Measurements from ENCODE around the gene PYDC1. TPM values are rescaled to one million over a fixed set of nuclear protein-coding genes. Genes with fewer than 3 reads are reported as not detected.

The PYDC1 gene
- total RNA-seq, 1 experiment from 2014 or later, result not detected

- Mint-ChIP-seq H3K4me1 (ENCODE audit: low read depth, unreplicated experiment) (no peaks in the 10 kb centered on the region), H3K27ac (ENCODE audit: unreplicated experiment) (peak overlapping the region; percentile 11), H3K9me3 (ENCODE audit: low read depth, unreplicated experiment) (no peaks in the 10 kb centered on the region), H3K27me3 (ENCODE audit: unreplicated experiment) (peaks cover 55% of the 10 kb centered on the region), H3K36me3 (ENCODE audit: insufficient read depth, unreplicated experiment) (no peaks in the 10 kb centered on the region), H3K4me3 (ENCODE audit: low read depth, unreplicated experiment) (no peak overlapping the region)
- no peak for DNase-seq
- intact Hi-C loops (cut with micrococcal nuclease; ENCODE audit: unreplicated experiment), result no loop called here
- no TSS peak for BruUV-seq (replicated peaks)
- CTCF ChIA-PET, result interaction anchor here (0.6 to 0.7 kb wide), 2 partner anchors 255 to 294 kb away, joined by 4 to 5 read pairs; no protein-coding TSS in a partner anchor
- TF ChIP-seq, protein P1, sequence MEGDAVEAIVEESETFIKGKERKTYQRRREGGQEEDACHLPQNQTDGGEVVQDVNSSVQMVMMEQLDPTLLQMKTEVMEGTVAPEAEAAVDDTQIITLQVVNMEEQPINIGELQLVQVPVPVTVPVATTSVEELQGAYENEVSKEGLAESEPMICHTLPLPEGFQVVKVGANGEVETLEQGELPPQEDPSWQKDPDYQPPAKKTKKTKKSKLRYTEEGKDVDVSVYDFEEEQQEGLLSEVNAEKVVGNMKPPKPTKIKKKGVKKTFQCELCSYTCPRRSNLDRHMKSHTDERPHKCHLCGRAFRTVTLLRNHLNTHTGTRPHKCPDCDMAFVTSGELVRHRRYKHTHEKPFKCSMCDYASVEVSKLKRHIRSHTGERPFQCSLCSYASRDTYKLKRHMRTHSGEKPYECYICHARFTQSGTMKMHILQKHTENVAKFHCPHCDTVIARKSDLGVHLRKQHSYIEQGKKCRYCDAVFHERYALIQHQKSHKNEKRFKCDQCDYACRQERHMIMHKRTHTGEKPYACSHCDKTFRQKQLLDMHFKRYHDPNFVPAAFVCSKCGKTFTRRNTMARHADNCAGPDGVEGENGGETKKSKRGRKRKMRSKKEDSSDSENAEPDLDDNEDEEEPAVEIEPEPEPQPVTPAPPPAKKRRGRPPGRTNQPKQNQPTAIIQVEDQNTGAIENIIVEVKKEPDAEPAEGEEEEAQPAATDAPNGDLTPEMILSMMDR (IDR thresholded peaks at IDR 0.05; ENCODE audit: unreplicated experiment), result no peak
These were observed 4.6 kb upstream of the PYDC1 start for GRCh38 chr16:31221357-31222160.

DNA sequence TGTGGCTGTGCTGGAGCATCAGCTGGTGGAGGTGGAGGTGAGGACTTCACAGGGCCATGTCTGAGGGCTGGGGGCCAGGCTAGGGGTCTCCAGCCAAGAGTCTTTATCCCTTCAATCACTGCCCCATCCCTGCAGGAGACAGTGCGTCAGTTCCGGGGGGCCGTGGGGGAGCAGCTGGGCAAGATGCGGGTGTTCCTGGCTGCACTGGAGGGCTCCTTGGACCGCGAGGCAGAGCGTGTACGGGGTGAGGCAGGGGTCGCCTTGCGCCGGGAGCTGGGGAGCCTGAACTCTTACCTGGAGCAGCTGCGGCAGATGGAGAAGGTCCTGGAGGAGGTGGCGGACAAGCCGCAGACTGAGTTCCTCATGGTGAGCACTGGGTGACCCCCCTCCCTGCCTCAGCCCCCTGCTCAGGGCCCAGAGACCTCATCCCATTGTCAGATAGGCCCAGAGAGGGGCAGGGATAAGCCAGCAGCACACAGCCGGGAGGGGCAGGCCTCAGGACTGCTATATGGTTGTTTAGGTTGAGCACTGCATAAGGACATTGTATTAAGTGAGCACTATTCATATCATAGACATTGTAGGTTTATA, 2.3 kb upstream of the PYDC1 start:
- H3K9me3 Mint-ChIP-seq (ENCODE audit: low read depth, unreplicated experiment), result no peaks in the 10 kb centered on the region
- intact Hi-C loops (cut with micrococcal nuclease; ENCODE audit: unreplicated experiment), result loop anchor here (5.0 kb wide), 1 partner anchor 48 kb away; no protein-coding TSS in a partner anchor
- H3K27me3 Mint-ChIP-seq (ENCODE audit: unreplicated experiment), result peaks cover 77% of the 10 kb centered on the region
- TF ChIP-seq, protein P1 (IDR thresholded peaks at IDR 0.05; ENCODE audit: unreplicated experiment), result no peak
- H3K27ac Mint-ChIP-seq (ENCODE audit: unreplicated experiment), result no peak overlapping the region
- BruUV-seq (replicated peaks), result no TSS peak
- H3K4me1 Mint-ChIP-seq (ENCODE audit: low read depth, unreplicated experiment), result peaks cover 9% of the 10 kb centered on the region
- CTCF ChIA-PET, result interaction anchor here (0.5 kb wide), 1 partner anchor 77 kb away, joined by 4 read pairs; no protein-coding TSS in a partner anchor
- no peak overlapping the region for H3K4me3 Mint-ChIP-seq (ENCODE audit: low read depth, unreplicated experiment)
- peaks cover 5% of the 10 kb centered on the region for H3K36me3 Mint-ChIP-seq (ENCODE audit: insufficient read depth, unreplicated experiment)
- no peak for DNase-seq

DNA sequence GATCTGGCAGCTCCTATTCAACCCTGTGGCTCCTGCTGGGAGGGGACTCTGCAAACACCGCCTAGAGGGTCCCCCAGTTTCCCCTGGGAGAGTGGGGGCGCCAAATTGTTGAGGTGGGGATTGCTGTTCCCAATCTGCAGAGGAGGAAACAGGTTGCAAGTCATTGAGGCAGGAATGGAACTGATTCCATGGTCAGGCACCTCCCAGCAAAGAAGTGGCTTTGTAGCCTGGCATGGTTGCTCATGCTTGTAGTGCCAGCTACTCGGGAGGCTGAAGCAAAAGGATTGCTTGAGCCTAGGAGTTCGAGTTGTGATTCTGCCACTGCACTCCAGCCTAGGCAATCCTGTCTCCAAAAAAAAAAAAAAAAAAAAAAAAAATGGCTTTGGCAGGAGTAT, 198 bp upstream of the PYDC1 start:
- no peak for DNase-seq
- BruUV-seq (replicated peaks), result no TSS peak
- H3K4me1 Mint-ChIP-seq (ENCODE audit: low read depth, unreplicated experiment), result peaks cover 9% of the 10 kb centered on the region
- TF ChIP-seq, protein P1 (IDR thresholded peaks at IDR 0.05; ENCODE audit: unreplicated experiment), result no peak
- H3K36me3 Mint-ChIP-seq (ENCODE audit: insufficient read depth, unreplicated experiment), result peaks cover 5% of the 10 kb centered on the region
- peaks cover 95% of the 10 kb centered on the region for H3K27me3 Mint-ChIP-seq (ENCODE audit: unreplicated experiment)
- intact Hi-C loops (cut with micrococcal nuclease; ENCODE audit: unreplicated experiment), result loop anchor here (5.0 kb wide), 1 partner anchor 50 kb away; no protein-coding TSS in a partner anchor
- no peaks in the 10 kb centered on the region for H3K9me3 Mint-ChIP-seq (ENCODE audit: low read depth, unreplicated experiment)
- H3K4me3 Mint-ChIP-seq (ENCODE audit: low read depth, unreplicated experiment), result peak overlapping the region; percentile 57
- CTCF ChIA-PET, result interaction anchor here (0.7 kb wide), 1 partner anchor 362 kb away, joined by 4 read pairs; no protein-coding TSS in a partner anchor
- no peak overlapping the region for H3K27ac Mint-ChIP-seq (ENCODE audit: unreplicated experiment)

GRCh38 chr16:31215287-31216162, 1.4 kb downstream of the PYDC1 start:
- H3K4me3 Mint-ChIP-seq (ENCODE audit: low read depth, unreplicated experiment), result peak overlapping the region; percentile 68
- peaks cover 5% of the 10 kb centered on the region for H3K36me3 Mint-ChIP-seq (ENCODE audit: insufficient read depth, unreplicated experiment)
- BruUV-seq (replicated peaks), result no TSS peak
- no peak overlapping the region for H3K27ac Mint-ChIP-seq (ENCODE audit: unreplicated experiment)
- CTCF ChIA-PET, result no interaction called here
- peaks cover 92% of the 10 kb centered on the region for H3K27me3 Mint-ChIP-seq (ENCODE audit: unreplicated experiment)
- TF ChIP-seq, protein P1 (IDR thresholded peaks at IDR 0.05; ENCODE audit: unreplicated experiment), result no peak
- no peaks in the 10 kb centered on the region for H3K9me3 Mint-ChIP-seq (ENCODE audit: low read depth, unreplicated experiment)
- intact Hi-C loops (cut with micrococcal nuclease; ENCODE audit: unreplicated experiment), result loop anchor here (5.0 kb wide), 1 partner anchor 52 kb away; no protein-coding TSS in a partner anchor
- peaks cover 9% of the 10 kb centered on the region for H3K4me1 Mint-ChIP-seq (ENCODE audit: low read depth, unreplicated experiment)
- peak; percentile 66 for DNase-seq
